HG02938 (cell line): Measurements from ENCODE around the gene JKAMP.

Experiments
- ATAC-seq: cut with Tn5 transposase; IDR thresholded peaks from one replicate; pipeline ENCODE4 v1.9.1; 2021; ENCODE audit warnings: mild to moderate bottlenecking, moderate library complexity; ENCODE audit not compliant: unreplicated experiment

JKAMP gene

DNA sequence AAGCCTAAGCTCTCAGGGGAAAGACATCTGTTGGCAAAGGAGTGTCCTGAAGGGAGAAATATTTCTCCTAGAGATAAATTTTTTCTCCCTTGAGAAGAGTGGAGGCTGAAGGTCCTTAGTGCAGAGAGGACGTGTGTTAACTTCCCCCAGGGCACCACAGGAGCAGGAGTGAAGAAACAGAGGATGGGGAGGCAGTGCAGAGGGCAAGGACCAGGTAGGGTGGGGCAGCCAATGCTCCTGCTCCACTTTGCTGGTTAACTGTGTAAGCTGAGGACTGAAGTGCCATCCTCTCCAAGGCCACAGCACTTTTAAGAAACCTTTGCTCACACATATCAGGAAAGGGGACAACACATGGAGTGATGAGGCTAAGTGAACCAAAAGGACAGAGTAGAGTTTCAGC, 4.2 kb upstream of the JKAMP start:
- no peak for ATAC-seq

DNA sequence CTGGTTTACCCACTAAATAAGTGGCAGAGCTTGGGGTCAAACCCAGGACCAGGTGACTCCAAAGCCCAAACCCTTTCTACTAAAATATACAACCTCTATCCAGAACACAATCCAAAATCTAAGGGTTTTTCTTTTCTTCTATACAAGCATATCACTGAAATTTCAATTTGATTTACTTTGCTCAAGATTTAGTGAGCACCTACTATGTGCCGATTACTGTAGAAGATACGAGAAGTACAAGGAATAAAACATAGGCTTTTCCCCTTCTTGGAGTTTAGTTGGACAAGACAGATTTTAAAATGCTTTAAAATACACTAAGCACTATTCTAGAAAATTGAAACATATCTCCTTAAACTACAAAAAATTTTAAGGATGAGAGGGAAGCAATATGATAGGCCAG, 2.9 kb upstream of the JKAMP start:
- no peak for ATAC-seq

DNA sequence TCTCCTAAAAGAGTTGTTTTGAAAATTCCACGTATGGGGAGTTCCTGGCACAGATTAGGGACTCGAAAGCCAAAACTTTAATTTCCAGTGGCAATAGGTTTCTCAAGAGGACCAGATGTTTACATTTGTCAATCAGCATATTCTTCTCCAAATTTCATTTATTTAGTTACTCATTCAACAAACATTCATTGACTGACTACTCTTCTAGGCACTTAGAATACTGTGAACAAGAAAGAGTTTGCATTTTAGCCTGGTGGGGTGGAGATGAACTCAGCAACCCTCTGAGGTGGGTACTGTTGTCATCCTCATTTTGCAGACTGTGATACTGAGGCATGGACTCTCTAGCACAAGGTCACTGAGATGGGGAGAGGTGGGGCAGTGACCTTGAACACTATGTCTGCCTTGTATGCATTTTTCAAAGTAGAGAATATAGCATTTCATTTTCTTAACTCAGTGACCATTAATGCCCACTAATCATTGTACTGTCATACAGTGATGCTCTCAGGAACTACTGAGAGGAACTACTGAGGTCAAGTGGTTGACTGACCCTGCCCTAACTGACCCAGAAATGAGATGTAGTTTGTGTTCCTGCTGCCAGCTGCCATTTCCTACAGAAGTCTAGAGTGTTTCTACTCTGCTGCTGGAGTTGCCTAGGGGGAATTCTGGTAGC, 2.3 kb upstream of the JKAMP start:
- ATAC-seq, result no peak

DNA sequence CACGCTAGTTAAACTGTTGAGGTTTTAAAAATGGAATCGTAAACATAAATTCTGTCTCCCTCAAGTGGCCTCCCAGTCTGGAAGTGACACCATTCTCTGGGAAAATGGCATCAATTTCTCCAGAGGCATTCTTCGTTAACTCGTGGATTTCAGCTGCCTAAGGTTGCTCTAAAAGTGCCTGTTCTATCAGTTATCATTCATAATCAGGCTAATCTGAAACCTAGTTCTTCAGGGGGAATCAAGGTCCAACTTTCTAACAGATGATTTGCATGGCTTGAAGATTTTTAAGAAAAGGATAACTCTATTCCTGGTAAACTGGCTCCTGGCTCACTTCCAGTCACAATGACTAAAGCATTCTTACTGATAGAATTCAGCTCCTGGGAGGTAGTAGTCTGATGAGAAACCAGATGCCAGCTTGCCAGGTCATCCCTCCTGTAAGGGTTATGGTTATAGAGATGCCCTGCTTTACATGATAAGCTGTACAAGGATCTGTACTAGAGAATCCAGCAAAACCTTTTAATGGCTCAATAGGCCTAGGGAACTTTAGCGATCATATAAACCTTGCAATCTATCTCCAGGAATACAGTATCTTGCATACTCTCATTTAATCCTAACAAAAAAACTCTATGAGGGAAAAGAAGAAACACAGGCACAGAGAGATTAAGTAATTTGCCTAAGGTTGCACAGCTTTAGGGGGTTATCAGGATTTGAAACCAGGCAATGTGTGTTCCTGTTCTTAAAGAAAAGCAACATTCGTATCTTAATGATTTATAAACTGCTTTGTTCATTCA, 1.6 kb upstream of the JKAMP start:
- no peak for ATAC-seq

DNA sequence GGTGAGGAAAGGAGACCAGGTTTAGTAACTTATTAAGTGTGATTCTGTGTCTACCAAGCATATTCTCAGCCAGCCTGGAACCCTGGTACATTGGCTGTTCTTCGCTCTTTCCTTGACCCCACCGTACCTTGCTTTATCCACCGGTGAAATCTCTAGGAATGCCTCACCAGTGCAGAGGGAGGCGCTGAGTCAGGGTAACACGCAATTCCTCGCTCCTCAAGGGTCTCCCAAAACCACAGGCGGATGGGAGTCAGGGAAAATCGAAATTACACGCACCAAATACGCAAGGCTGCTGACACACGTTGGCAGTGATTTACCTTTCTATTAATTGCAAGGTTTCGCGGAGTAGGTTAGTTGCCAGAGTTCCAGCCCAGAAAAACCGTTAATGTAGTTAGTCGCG, 954 bp upstream of the JKAMP start:
- no peak for ATAC-seq

DNA sequence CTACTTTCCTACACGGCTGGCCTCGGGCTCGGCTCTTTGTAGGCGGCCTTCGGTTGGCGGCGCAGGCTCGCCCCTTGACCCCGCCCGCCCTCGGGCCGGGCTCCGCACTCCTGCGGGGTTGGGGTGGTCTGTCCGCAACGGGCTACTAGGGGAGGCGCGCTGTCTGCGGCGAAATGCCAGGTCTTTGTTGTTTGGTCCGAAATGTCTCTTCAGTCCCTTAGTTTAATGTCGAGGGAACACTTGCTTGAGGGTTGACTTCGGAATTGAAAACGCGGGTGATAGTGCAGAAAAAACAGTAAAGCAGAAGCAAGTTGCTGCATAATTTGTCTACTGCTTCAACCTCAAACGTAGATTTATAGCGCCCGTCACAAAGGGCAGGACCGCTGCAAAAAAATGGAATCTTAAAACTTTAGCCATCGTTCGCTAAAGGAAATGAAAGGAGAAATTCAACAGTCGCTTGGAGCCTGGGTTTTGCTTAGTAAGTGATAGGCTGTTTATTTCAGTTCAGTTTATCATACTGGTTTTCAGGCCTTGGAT, 390 bp downstream of the JKAMP start:
- peak; percentile 50 for ATAC-seq

DNA sequence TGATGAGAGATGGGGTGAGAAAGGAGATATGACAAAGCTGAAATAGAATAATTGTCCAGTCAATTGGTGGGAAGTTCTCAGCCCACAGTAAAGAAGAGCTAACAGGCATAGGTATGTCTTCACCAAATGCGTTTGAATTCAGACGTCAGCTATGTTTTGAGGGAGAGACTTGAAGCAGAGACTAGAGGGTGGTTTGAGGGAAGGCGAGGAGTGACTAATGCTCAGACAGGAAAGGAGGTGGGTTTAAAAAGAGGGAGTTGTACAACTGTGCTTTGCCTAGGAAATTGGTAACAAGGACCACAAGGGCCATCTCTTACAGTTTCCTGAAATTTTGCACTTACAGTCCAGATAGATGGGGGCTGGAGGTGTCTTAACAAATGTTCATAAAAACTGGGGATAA, 6.4 kb downstream of the JKAMP start:
- ATAC-seq, result no peak

DNA sequence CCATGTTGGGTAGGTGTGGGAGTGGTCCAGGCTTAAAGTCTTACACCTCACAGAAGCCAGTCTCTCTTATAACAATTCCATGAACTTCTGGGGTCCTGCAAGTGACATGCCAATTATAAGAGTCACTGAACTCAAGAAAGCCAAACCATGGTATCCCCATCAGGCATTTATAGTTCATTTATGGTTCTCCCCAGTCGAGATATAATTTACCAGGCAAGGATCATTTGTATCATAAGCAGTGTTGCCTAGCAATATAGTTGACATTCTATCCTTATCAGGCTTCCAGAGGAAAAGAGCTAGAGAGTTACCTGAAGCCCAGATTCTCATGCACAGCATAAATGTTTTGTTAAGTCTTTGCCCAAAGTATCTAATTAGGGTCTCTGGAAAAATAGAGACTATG, 8.1 kb downstream of the JKAMP start:
- ATAC-seq, result no peak

DNA sequence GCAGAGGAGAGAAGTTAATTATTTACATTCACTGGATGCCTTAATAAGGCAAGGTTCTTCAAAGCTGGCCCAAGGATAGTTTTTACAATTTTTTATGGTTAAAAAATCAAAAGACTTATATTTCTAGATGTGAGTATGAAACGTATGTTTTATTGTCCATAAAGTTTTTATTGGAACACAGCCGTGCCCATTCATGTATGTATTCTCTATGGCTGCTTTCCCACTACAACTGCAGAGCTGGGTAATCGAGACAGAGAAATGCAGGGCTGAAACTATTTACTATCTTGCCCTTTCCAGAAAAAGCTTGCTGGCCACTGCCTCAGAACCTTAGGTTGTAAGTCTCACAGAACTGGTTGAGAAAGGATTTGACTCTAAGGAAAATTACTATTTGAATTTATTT, 16.4 kb downstream of the JKAMP start:
- ATAC-seq, result no peak

DNA sequence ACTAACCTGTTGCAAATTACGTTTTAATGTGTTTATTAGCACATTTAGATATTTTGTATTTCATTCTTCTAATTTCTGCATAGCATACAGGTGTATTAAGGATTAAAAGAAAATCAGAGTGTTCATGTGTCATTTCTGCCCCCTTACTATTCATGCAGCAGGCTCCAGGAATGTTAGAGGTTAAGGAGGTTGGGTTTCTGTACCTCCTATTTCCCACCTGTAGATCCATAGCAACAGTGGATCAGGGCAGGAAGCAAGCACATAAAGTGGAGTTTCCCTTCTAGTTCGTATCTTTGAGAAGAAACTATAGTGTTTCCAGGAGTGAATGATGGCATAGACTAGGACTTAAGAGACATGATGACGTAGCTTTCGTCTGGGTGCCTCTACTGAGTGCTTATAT, 18.9 kb downstream of the JKAMP start:
- ATAC-seq, result no peak

DNA sequence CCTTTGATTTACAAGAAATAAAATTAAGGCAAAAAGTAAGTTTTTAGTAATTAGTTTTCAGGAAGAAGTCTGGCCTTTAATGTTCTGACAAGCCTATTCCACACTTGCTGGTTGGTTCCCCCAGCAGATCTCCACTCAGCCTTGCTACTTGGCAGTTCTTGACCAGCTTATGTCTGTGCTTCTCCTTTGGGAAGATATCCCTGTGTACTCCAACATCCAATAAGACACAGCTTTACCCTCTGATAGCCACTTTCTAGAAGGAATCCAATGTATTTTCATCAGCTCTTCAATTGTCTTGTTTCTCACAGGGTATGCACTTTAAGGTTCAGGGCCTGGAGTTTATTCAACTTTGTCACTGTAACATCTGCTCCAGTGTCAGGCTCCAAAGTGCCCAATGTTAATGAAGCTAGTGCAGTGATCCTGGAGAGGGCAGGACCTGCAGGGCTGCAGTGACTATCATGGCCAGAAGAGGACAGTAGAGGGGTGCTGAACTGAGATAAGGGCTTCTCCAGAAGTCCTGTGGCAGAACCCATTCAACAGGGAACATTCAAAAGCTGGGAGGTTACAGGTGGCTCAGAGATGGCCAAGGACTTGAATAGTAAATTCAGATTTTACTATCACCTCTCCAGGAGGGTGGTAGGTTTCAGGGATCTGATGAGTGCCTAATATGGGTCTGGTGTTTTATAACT, 22.9 kb downstream of the JKAMP start:
- ATAC-seq, result peak; percentile 64

DNA sequence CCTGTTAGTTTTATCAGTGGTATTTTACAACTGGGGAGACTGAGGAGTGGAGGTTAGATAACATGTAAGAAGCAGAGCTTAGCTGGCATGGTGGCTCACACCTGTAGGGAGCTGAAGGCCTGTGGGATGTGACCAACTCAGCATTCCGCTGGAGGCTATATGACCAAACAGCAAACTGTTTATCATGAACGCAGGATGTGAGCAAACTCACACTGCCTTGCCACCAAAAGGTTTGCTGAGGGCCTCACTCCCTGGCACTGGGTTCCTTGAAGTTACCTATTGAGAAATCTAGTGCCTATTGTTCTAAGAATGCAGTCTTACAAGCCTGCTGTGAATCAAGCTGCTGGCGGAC, 23.4 kb downstream of the JKAMP start:
- no peak for ATAC-seq

DNA sequence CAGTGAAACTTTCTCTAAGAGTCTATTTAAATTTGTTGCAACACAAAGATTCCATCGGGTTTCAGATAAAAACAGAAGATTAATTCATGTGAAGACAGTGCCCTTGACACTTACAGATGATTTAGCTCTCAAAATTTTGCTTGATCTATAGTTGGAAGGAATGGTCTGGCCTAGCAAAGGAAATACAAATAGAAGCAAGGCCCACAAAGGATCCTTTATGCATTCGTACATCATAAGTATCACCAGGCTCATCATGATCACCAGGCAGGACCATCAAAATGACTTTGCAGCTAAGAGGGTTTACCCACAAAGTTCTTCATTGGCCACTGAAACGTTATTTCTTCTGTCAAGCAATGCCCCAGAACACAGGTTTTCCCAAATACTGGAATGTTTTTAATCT, 24.8 kb downstream of the JKAMP start:
- ATAC-seq, result no peak

DNA sequence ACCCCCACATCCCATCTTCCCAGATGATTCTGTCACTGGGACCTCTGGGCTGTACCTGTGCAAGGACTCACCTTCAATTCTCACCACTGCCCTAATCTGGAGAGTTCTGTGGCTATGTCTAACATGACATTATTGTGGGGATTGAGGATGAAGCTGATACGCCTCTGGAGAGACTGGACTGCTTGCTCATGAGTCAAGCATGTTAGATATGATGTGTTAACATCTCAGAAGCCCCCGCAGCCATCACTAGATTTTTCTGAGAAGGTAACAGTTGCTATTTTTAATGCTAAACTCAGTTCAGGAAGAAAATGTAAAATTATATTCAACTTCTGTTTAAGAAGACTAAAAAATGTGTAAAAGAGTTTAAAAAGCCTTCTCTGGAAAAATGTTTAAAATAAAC, 25.7 kb downstream of the JKAMP start:
- ATAC-seq, result no peak

DNA sequence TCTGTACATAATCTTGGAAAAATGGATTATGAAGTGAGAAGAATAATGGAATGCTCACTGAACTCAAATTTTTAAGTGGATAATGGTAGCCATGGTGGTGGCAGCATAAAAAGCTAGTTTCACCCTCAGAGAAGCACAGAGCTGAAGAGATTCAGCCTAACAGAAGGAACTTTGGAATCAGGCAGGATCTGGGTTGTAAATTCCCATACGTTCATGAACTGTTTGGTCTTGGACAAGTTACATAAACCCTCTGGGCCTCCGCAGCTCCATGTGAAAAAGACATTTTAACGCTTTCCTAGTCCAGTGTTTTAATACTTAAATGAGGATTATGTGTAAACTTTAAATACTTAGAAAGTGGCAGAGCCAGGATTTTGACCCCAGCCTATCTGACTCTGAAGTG, 26.6 kb downstream of the JKAMP start:
- no peak for ATAC-seq

DNA sequence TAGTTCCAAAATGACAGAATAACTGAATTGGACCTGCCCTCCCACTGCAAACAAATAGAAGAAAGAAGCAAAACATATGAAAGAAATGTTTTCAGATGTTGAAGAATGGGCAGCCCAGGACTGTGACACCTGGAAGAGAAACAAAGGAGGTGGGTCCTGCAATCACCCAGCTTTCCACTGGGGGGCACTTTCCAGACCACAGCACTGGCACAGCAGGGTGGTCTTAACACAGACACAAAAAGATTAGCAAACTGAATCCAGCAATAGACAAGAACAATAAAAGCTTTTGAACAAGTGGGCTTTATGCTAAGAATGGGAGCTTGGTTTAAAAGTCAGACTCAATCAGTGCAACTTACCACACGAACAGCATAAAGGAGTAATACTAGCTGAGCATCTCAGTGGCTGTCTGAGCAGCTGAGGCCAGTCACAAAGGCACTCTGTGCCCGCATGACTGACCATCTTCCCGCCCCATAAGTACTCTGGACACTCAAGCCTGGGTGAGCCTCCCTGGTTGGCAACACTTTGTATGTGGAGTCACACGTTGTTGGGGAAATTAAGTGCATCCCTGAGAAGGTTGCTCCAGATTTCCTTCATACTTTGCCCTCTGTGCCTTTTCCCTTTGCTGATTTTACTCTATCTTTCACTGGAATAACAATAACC, 27.7 kb downstream of the JKAMP start:
- ATAC-seq, result no peak

DNA sequence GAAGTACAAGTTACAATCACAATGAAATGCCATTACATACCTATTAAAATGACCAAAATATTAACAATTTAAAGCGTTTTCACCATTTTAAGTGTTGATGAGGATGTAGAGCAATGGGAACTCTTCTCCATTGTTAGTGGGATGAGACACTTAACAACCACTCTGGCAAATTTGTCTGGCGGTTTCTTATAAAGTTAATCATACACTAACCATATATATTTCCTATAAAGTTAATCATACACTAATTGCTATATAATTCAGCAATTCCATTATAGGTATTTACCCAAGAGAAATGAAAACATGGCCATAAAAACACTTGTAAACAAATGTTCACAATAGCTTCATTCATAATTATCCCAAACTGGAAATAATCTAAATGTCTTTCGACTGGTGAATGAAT, 35.9 kb downstream of the JKAMP start:
- no peak for ATAC-seq

DNA sequence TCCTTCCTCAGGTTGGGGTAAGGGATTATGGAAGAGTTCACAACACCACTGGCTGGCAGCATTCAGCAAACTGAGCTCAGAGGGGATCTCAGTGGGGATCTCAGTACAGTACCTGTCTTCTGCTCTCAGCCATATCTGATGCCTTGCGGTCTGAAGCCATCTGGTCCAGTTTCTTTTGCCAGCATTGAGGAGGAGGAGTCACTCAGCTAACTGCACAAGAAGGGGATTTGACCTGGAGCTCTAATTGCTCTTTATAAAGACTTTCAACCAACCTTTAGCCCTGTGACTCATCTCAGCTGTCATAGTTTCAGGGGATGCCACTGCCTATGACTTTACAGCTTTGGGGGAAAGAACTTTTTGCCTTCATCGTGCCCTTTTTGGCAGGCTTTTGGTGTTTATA, 44.9 kb downstream of the JKAMP start:
- no peak for ATAC-seq

DNA sequence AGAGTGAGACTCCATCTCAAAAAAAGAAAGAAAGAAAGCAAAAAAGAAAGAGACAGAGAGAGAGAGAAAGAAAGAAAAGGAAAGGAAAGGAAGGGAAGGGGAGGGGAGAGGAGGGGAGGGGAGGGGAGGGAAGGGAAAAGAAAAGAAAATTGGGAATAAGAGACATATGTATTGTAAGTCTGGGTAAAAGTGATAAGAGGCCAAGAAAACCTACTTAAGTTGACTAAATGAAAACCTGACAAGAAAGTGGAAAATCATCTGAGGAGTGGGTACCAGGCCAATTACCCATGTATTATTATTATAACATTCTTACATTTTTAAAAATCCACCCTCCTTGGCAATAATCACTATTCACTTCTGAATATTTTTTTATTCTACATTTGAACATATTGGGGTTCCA, 46.0 kb downstream of the JKAMP start:
- no peak for ATAC-seq

DNA sequence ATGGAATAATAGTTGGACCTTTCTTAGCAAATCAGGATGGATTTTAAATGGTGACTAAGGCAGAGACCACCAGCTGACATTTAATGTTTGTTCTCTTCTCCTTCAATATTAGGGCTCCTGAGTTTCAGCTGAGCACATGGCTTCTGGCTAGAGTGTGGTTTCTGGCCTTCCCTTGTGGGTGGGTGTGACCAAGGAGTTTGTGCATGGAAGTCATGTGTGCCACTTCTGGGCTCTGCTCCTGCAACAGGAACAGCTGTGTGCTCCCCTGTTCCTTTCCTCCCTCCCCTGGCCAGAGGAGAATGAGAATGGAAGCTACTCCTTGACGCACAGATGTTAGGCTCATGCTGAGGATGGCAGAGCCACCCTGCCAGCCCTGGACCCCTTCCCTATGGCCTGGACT, 48.1 kb downstream of the JKAMP start:
- ATAC-seq, result no peak

DNA sequence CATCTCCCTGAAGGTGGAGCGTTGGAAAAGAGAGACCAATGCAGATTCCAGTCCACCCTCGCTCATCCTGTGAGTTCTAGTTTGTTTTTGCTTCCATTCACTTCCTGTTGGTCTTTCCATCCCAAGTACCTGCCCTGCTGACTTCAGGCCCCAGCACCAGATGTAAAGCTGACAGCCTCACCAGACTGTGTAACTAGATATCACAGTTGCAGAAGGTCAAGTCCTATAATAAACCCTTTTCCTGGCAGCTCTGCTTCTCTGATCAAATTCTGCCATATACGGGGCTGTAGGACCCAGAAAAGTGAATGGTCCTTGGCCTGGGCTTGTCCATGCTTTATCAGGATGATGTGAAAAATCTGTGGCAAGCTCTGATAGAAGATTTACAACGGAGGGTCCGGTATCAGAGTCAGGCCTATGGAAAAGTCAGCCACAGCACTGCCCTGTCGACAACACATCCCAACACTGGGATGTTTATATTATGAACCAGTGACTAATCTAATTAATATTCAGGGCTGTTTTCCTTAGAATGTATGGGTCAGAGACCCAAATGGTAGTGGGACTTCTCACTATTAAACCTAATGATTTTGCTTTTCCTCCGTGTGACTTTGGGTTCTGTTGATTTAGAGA, 50.2 kb downstream of the JKAMP start:
- ATAC-seq, result no peak
